Eye (tissue), 1 donor: Measurements from ENCODE around the gene MRPL54.

Experiments used
- DNase-seq: peaks from one replicate; pipeline ENCODE4 v3.0.0-alpha.2; 2015

MRPL54 gene

GRCh38 chr19:3762501-3763459 is at the start of gene MRPL54:
Gene MRPL54, plus strand, starts transcription at chr19:3762682. Its CDS starts 19 bp downstream, at chr19:3762701.
- peak; percentile 100 for DNase-seq

- DNase-seq: no peak
These were observed 46.3 kb upstream of the MRPL54 start for GRCh38 chr19:3716147-3716668.

GRCh38 chr19:3719868-3720267 is 42.6 kb upstream of the MRPL54 start:
- DNase-seq: no peak

GRCh38 chr19:3720349-3720917 is 42.0 kb upstream of the MRPL54 start:
- DNase-seq: no peak

GRCh38 chr19:3721131-3721886 is 41.2 kb upstream of the MRPL54 start:
- peak; percentile 93 for DNase-seq

GRCh38 chr19:3721887-3722442 is 40.5 kb upstream of the MRPL54 start:
- DNase-seq: no peak

GRCh38 chr19:3722443-3723109 is 39.9 kb upstream of the MRPL54 start:
- DNase-seq: no peak

- no peak for DNase-seq
These were observed 39.4 kb upstream of the MRPL54 start for GRCh38 chr19:3723110-3723488.

- peak; percentile 39 for DNase-seq
These were observed 38.6 kb upstream of the MRPL54 start for GRCh38 chr19:3723883-3724282.

GRCh38 chr19:3725121-3725520 is 37.4 kb upstream of the MRPL54 start:
- DNase-seq: no peak

GRCh38 chr19:3725640-3726310 is 36.7 kb upstream of the MRPL54 start:
- peak; percentile 62 for DNase-seq

- DNase-seq: no peak
These were observed 32.0 kb upstream of the MRPL54 start for GRCh38 chr19:3730457-3730958.

GRCh38 chr19:3732108-3732507 is 30.4 kb upstream of the MRPL54 start:
- no peak for DNase-seq

- no peak for DNase-seq
These were observed 28.8 kb upstream of the MRPL54 start for GRCh38 chr19:3733549-3734309.

- DNase-seq: no peak
These were observed 28.2 kb upstream of the MRPL54 start for GRCh38 chr19:3734310-3734600.

- no peak for DNase-seq
These were observed 26.3 kb upstream of the MRPL54 start for GRCh38 chr19:3736106-3736724.

- DNase-seq: no peak
These were observed 24.8 kb upstream of the MRPL54 start for GRCh38 chr19:3737487-3738205.

- no peak for DNase-seq
These were observed 23.8 kb upstream of the MRPL54 start for GRCh38 chr19:3738477-3739220.

- no peak for DNase-seq
These were observed 22.1 kb upstream of the MRPL54 start for GRCh38 chr19:3740431-3740830.
